Posterior cingulate gyrus (tissue), 11 donors: ENCODE results near the gene ATXN10.
A peak's percentile ranks its signal among the peaks of the same experiment; 100 is the strongest.

Source experiments
- DNase-seq, 10 donors: peaks; one replicate each; pipeline versions ENCODE4 v3.0.0 to v3.0.0-alpha.2; 2020 to 2021; ENCODE audit warnings: mixed read lengths in 3 of 10
- intact Hi-C: fragments of 100-400 bp; cut with DNase I; formaldehyde crosslinking; loops from one replicate; pipeline ENCODE4 v1.15.1; 2023

Gene ATXN10

GRCh38 chr22:45807156-45807915, 135.7 kb downstream of the ATXN10 start:
- DNase-seq, result no peak
- intact Hi-C loops, result no loop called here

GRCh38 chr22:45812910-45813309, 141.3 kb downstream of the ATXN10 start:
- intact Hi-C loops, result no loop called here
- DNase-seq, result no peak

- intact Hi-C loops, result no loop called here
- DNase-seq, result no peak
Observed at GRCh38 chr22:45814198-45814597, 142.6 kb downstream of the ATXN10 start.

- DNase-seq, result peak in 2 of 10 donors; percentile 43 to 90
- intact Hi-C loops, result no loop called here
Observed at GRCh38 chr22:45816776-45817175, 145.1 kb downstream of the ATXN10 start.

- intact Hi-C loops, result no loop called here
- peak in 6 of 10 donors; percentile 38 to 93 (median 56) for DNase-seq
Observed at GRCh38 chr22:45817745-45818423, 146.2 kb downstream of the ATXN10 start.

- DNase-seq, result no peak
Observed at GRCh38 chr22:45818424-45819085, 146.9 kb downstream of the ATXN10 start.

GRCh38 chr22:45819305-45819704, 147.7 kb downstream of the ATXN10 start:
- intact Hi-C loops, result no loop called here
- no peak for DNase-seq

More at GRCh38 chr22:45818424-45819085, 146.9 kb downstream of the ATXN10 start:
- intact Hi-C loops, result no loop called here

- DNase-seq, result no peak
- intact Hi-C loops, result no loop called here
Observed at GRCh38 chr22:45823336-45823735, 151.7 kb downstream of the ATXN10 start.

- DNase-seq, result no peak
- intact Hi-C loops, result no loop called here
Observed at GRCh38 chr22:45826520-45826919, 154.9 kb downstream of the ATXN10 start.

- DNase-seq, result no peak
- intact Hi-C loops, result no loop called here
Observed at GRCh38 chr22:45828841-45829240, 157.2 kb downstream of the ATXN10 start.

- no peak for DNase-seq
- intact Hi-C loops, result loop anchor here (5.0 kb wide), 1 partner anchor 183 kb away; no protein-coding TSS in a partner anchor
Observed at GRCh38 chr22:45830531-45831245, 159.1 kb downstream of the ATXN10 start.

GRCh38 chr22:45831394-45831793, 159.8 kb downstream of the ATXN10 start:
- no peak for DNase-seq

GRCh38 chr22:45832180-45832579, 160.5 kb downstream of the ATXN10 start:
- no peak for DNase-seq
- intact Hi-C loops, result loop anchor here (5.0 kb wide), 1 partner anchor 185 kb away; no protein-coding TSS in a partner anchor

More at GRCh38 chr22:45831394-45831793, 159.8 kb downstream of the ATXN10 start:
- intact Hi-C loops, result loop anchor here (5.0 kb wide), 1 partner anchor 184 kb away; no protein-coding TSS in a partner anchor

- DNase-seq, result no peak
- intact Hi-C loops, result loop anchor here (5.0 kb wide), 1 partner anchor 186 kb away; no protein-coding TSS in a partner anchor
Observed at GRCh38 chr22:45832959-45833580, 161.4 kb downstream of the ATXN10 start.

GRCh38 chr22:45833613-45834012, 162.0 kb downstream of the ATXN10 start:
- DNase-seq, result no peak
- intact Hi-C loops, result loop anchor here (5.0 kb wide), 1 partner anchor 186 kb away; no protein-coding TSS in a partner anchor

GRCh38 chr22:45834241-45834640, 162.6 kb downstream of the ATXN10 start:
- DNase-seq, result no peak
- intact Hi-C loops, result loop anchor here (5.0 kb wide), 1 partner anchor 187 kb away; no protein-coding TSS in a partner anchor

- no peak for DNase-seq
- intact Hi-C loops, result loop anchor here (5.0 kb wide), 1 partner anchor 187 kb away; no protein-coding TSS in a partner anchor
Observed at GRCh38 chr22:45834795-45835194, 163.2 kb downstream of the ATXN10 start.

GRCh38 chr22:45836418-45837169, 165.0 kb downstream of the ATXN10 start:
- intact Hi-C loops, result no loop called here
- DNase-seq, result no peak

GRCh38 chr22:45837508-45837907, 165.9 kb downstream of the ATXN10 start:
- DNase-seq, result no peak
- intact Hi-C loops, result no loop called here
